SK-N-SH (cell line): ENCODE results near the gene COMMD7. TPM values are rescaled to one million over a fixed set of nuclear protein-coding genes. Genes with fewer than 3 reads are reported as not detected.

Experiments used
- CTCF ChIA-PET: fragments of 300-600, 350-600 bp; formaldehyde crosslinking; extraction: SDS; loops from one replicate; lab custom pipeline; 2021; lab: Yijun Ruan, JAX
- POLR2A ChIA-PET: fragments of 350-600 bp; sonication (Branson Sonifier 250); formaldehyde crosslinking; extraction: SDS; loops from one replicate; lab custom pipeline; 2020; ENCODE audit warnings: antibody characterized with exemption, inconsistent platforms; lab: Yijun Ruan, JAX
- DNase-seq: peaks from one replicate; pipeline ENCODE4 v3.0.0; 2012
- H2AFZ ChIP-seq: fragments of 200-600 bp; sonication (generic); 2 replicates; pipeline ENCODE4 v1.8.1; 2016; ENCODE audit warnings: antibody characterized with exemption, mild to moderate bottlenecking, low read depth
- H3F3A ChIP-seq: fragments of 200-600 bp; sonication (generic); replicated peaks from 2 replicates; pipeline ENCODE3; 2016; ENCODE audit warnings: antibody characterized with exemption, mild to moderate bottlenecking; ENCODE audit not compliant: insufficient read depth
- H3K27ac ChIP-seq, 2 experiments: fragments of 200-500 bp in 1 of 2; fragments of 200-600 bp in 1 of 2; sonication (Bioruptor generic) in 1 of 2; sonication (generic), shearing (Covaris generic) in 1 of 2; 2 replicates each; pipeline versions ENCODE4 v1.5.1 to v1.6.1; 2014 to 2016; ENCODE audit warnings: low read depth in 2 of 2, inconsistent platforms in 1 of 2, low read length in 1 of 2, mild to moderate bottlenecking in 1 of 2, mixed read lengths in 1 of 2
- H3K27me3 ChIP-seq: fragments of 200-600 bp; sonication (generic), shearing (Covaris generic); 2 replicates; pipeline ENCODE4 v1.6.1; 2016; ENCODE audit warnings: mixed run types; ENCODE audit not compliant: insufficient read depth
- H3K36me3 ChIP-seq, 2 experiments: fragments of 200-500 bp in 1 of 2; fragments of 200-600 bp in 1 of 2; sonication (Bioruptor generic) in 1 of 2; sonication (generic) in 1 of 2; replicated peaks in 1 of 2; 2 replicates each; pipeline versions ENCODE3 to v1.5.1; 2014 to 2016; ENCODE audit warnings: low read length in 1 of 2, mild to moderate bottlenecking in 1 of 2; ENCODE audit not compliant: insufficient read depth in 2 of 2, control insufficient read depth in 1 of 2
- H3K4me1 ChIP-seq, 2 experiments: fragments of 200-500 bp in 1 of 2; fragments of 200-600 bp in 1 of 2; sonication (Bioruptor generic) in 1 of 2; sonication (generic), shearing (Covaris generic) in 1 of 2; 2 replicates each; pipeline versions ENCODE4 v1.5.1 to v1.6.1; 2014 to 2016; ENCODE audit warnings: low read depth in 1 of 2, low read length in 1 of 2, mixed run types in 1 of 2; ENCODE audit not compliant: insufficient read depth in 2 of 2, control insufficient read depth in 1 of 2
- H3K4me2 ChIP-seq: fragments of 200-600 bp; sonication (generic), shearing (Covaris generic); 2 replicates; pipeline ENCODE4 v1.6.1; 2017; ENCODE audit warnings: mixed run types
- H3K4me3 ChIP-seq, 2 experiments: fragments of 200-500 bp in 1 of 2; fragments of 200-600 bp in 1 of 2; sonication (Bioruptor generic) in 1 of 2; sonication (generic), shearing (Covaris generic) in 1 of 2; 2 replicates each; pipeline versions ENCODE4 v1.5.1 to v1.8.1; 2014 to 2016; ENCODE audit warnings: low read depth in 2 of 2, inconsistent platforms in 1 of 2, low read length in 1 of 2, mild to moderate bottlenecking in 1 of 2, mixed read lengths in 1 of 2, moderate library complexity in 1 of 2
- H3K79me2 ChIP-seq: fragments of 200-600 bp; sonication (generic); 2 replicates; pipeline ENCODE4 v1.8.1; 2017; ENCODE audit warnings: mild to moderate bottlenecking; ENCODE audit not compliant: insufficient read depth
- H3K9ac ChIP-seq: fragments of 200-600 bp; sonication (generic); 2 replicates; pipeline ENCODE4 v1.6.1; 2017; ENCODE audit warnings: mixed run types
- H3K9me2 ChIP-seq: fragments of 200-600 bp; sonication (generic); 2 replicates; pipeline ENCODE4 v1.6.1; 2017; ENCODE audit warnings: mixed run types
- H3K9me3 ChIP-seq: fragments of 200-600 bp; sonication (generic); 2 replicates; pipeline ENCODE4 v1.6.1; 2017; ENCODE audit warnings: mixed run types, mild to moderate bottlenecking, moderate library complexity
- H4K20me1 ChIP-seq: fragments of 200-600 bp; sonication (generic); 2 replicates; pipeline ENCODE4 v1.6.1; 2017; ENCODE audit warnings: mild to moderate bottlenecking, mixed run types; ENCODE audit not compliant: insufficient read depth
- CTCF ChIP-seq: fragments of 200-600 bp; sonication (generic); IDR thresholded peaks from 2 replicates; pipeline ENCODE4 v1.6.1; 2017; ENCODE audit warnings: antibody characterized with exemption, mild to moderate bottlenecking, moderate library complexity
- ELF1 ChIP-seq: IDR thresholded peaks from 2 replicates; pipeline ENCODE4 v1.4.0; 2012
- EZH2phosphoT487 ChIP-seq: fragments of 200-600 bp; sonication (generic); IDR thresholded peaks from 2 replicates; pipeline ENCODE4 v1.6.1; 2017; ENCODE audit warnings: low read depth, mixed run types, mild to moderate bottlenecking, antibody characterized with exemption, moderate library complexity, borderline replicate concordance
- FOSL2 ChIP-seq: IDR thresholded peaks from 2 replicates; pipeline ENCODE4 v1.4.0; 2012; ENCODE audit warnings: low read depth, mild to moderate bottlenecking, moderate library complexity, borderline replicate concordance
- FOXJ3 ChIP-seq: sonication (generic); formaldehyde crosslinking; IDR thresholded peaks from 2 replicates; pipeline ENCODE4 v1.5.1; 2020; ENCODE audit warnings: mild to moderate bottlenecking, missing genetic modification reagents
- GABPA ChIP-seq: IDR thresholded peaks from 2 replicates; pipeline ENCODE4 v1.4.0; 2012; ENCODE audit warnings: low read depth, mild to moderate bottlenecking
- MEF2A ChIP-seq: IDR thresholded peaks from 2 replicates; pipeline ENCODE4 v1.4.0; 2012; ENCODE audit warnings: low read depth, borderline replicate concordance
- POLR2AphosphoS5 ChIP-seq: IDR thresholded peaks from 2 replicates; pipeline ENCODE4 v1.6.1; 2012; ENCODE audit warnings: low read depth, low read length
- RAD21 ChIP-seq: IDR thresholded peaks from 2 replicates; pipeline ENCODE4 v1.6.1; 2012; ENCODE audit warnings: mild to moderate bottlenecking, low read length
- REST ChIP-seq: IDR thresholded peaks from 2 replicates; pipeline ENCODE4 v1.6.1; 2012; ENCODE audit warnings: mild to moderate bottlenecking, low read depth, low read length, moderate library complexity
- RFX5 ChIP-seq: IDR thresholded peaks from 2 replicates; pipeline ENCODE4 v1.6.1; 2012; ENCODE audit warnings: mild to moderate bottlenecking, improper control_type of control experiment, low read length
- SMC3 ChIP-seq: IDR thresholded peaks from 2 replicates; pipeline ENCODE4 v1.6.1; 2012; ENCODE audit warnings: low read depth, low read length, improper control_type of control experiment
- USF2 ChIP-seq: fragments of 150-350 bp; IDR thresholded peaks from 2 replicates; pipeline ENCODE4 v1.6.1; 2017; ENCODE audit warnings: antibody characterized with exemption, low read length, low read depth, borderline replicate concordance
- YY1 ChIP-seq: IDR thresholded peaks from 2 replicates; pipeline ENCODE4 v1.4.0; 2012; ENCODE audit warnings: low read depth, mild to moderate bottlenecking
- whole genome bisulfite sequencing: methylation state at CpG from one replicate; pipeline ENCODE4 v1.1.6; 2017; ENCODE audit warnings: low lambda C conversion rate; 5-methylcytosine and 5-hydroxymethylcytosine counted together
- polyA plus RNA-seq, 3 experiments: library from polyadenylated mRNA; depleted of rRNA; stranded (reverse); fragments of >200 nt; gene quantifications; 2 replicates each; pipeline ENCODE4 v1.2.3, GENCODE V29; 2012

The COMMD7 gene
- polyA plus RNA-seq, 1 of the 3 experiments (the other 2 are of a cell fraction), result 38.0 TPM

- no peak overlapping the region for H3K4me3 ChIP-seq
- no peaks in the 10 kb centered on the region for H3K9me2 ChIP-seq
- no peak overlapping the region for H3K27ac ChIP-seq
- H3K9ac ChIP-seq, result no peak overlapping the region
- no peak overlapping the region for H3K4me2 ChIP-seq
- no peak for DNase-seq
- CTCF ChIA-PET, result no interaction called here
- H4K20me1 ChIP-seq, result no peaks in the 10 kb centered on the region
- H3K79me2 ChIP-seq, result no peaks in the 10 kb centered on the region
- no peaks in the 10 kb centered on the region for H3K27me3 ChIP-seq
- no peaks in the 10 kb centered on the region for H3K36me3 ChIP-seq
- WGBS, result 98% methylated on average over 2 of the region's 2 CpGs
- H3F3A ChIP-seq, result no peaks in the 10 kb centered on the region
- H2AFZ ChIP-seq, result no peak overlapping the region
- POLR2A ChIA-PET, result no interaction called here
- H3K4me1 ChIP-seq, result no peaks in the 10 kb centered on the region; a peak in 1 of 4 replicates
- no peaks in the 10 kb centered on the region for H3K9me3 ChIP-seq
- TF ChIP-seq CTCF, result no peak
- TF ChIP-seq RAD21, result no peak
- no peak for TF ChIP-seq FOSL2
- TF ChIP-seq YY1, result no peak
- no peak for TF ChIP-seq SMC3
- no peak for TF ChIP-seq POLR2AphosphoS5
- no peak for TF ChIP-seq EZH2phosphoT487
- TF ChIP-seq USF2, result no peak
- TF ChIP-seq GABPA, result no peak
- no peak for TF ChIP-seq RFX5
- TF ChIP-seq ELF1, result no peak
Measured at GRCh38 chr20:32670773-32671455, 72.4 kb downstream of the COMMD7 start.

- ChIA-PET POLR2A (no interaction called here), CTCF (interaction anchor here (0.9 to 2.7 kb wide), 3 partner anchors 13 to 112 kb away, joined by 3 to 10 read pairs (median 6); no protein-coding TSS in a partner anchor)
- H2AFZ ChIP-seq, result no peak overlapping the region
- H3K9me3 ChIP-seq, result no peaks in the 10 kb centered on the region
- H3K4me2 ChIP-seq, result no peak overlapping the region
- H3K27ac ChIP-seq, result no peak overlapping the region
- H3F3A ChIP-seq, result no peaks in the 10 kb centered on the region
- DNase-seq, result no peak
- TF ChIP-seq MEF2A (no peak), FOXJ3 (CRISPR knock-in tag) (no peak), REST (no peak)
- 56% methylated on average over 5 of the region's 5 CpGs for WGBS
- no peak overlapping the region for H3K4me3 ChIP-seq
- H4K20me1 ChIP-seq, result no peaks in the 10 kb centered on the region
- no peaks in the 10 kb centered on the region for H3K79me2 ChIP-seq
- no peaks in the 10 kb centered on the region for H3K36me3 ChIP-seq
- no peaks in the 10 kb centered on the region for H3K27me3 ChIP-seq
- H3K9me2 ChIP-seq, result no peaks in the 10 kb centered on the region
- no peaks in the 10 kb centered on the region; a peak in 1 of 4 replicates for H3K4me1 ChIP-seq
- no peak overlapping the region for H3K9ac ChIP-seq
Measured at GRCh38 chr20:32667027-32667426, 76.2 kb downstream of the COMMD7 start.
